Left renal pelvis (tissue), 4 donors: ENCODE data around the gene TRAF1. TPM values are rescaled to one million over a fixed set of nuclear protein-coding genes. Genes with fewer than 3 reads are reported as not detected.

ENCODE experiments used
- DNase-seq, 4 donors: peaks; one replicate each; pipeline ENCODE4 v3.0.0-alpha.2; 2013; ENCODE audit warnings: low read depth in 4 of 4, low spot score in 3 of 4
- polyA plus RNA-seq, 4 donors: library from polyadenylated mRNA; unstranded; fragments of 120-200 nt; gene quantifications; one replicate each; pipeline ENCODE4 v1.2.1, GENCODE V29; 2013; ENCODE audit not compliant: insufficient read length in 4 of 4

The TRAF1 gene
- polyA plus RNA-seq, 4 donors, result 4.4 to 7.3 (median 5.8) TPM

GRCh38 chr9:120891245-120891883 is 35.2 kb downstream of the TRAF1 start:
- DNase-seq, result no peak

- DNase-seq, result no peak
These were observed 36.0 kb downstream of the TRAF1 start for GRCh38 chr9:120890320-120891244.

- DNase-seq, result no peak
These were observed 36.9 kb downstream of the TRAF1 start for GRCh38 chr9:120889606-120890271.

GRCh38 chr9:120888626-120889025 is 38.0 kb downstream of the TRAF1 start:
- DNase-seq, result no peak

- no peak for DNase-seq
These were observed 40.1 kb downstream of the TRAF1 start for GRCh38 chr9:120886490-120886967.

- DNase-seq, result no peak
These were observed 40.6 kb downstream of the TRAF1 start for GRCh38 chr9:120885958-120886357.

- DNase-seq, result no peak
These were observed 41.1 kb downstream of the TRAF1 start for GRCh38 chr9:120885457-120885856.

GRCh38 chr9:120883608-120883996 is 43.0 kb downstream of the TRAF1 start:
- no peak for DNase-seq

GRCh38 chr9:120882935-120883607 is 43.5 kb downstream of the TRAF1 start:
- DNase-seq, result no peak

- DNase-seq, result no peak
These were observed 47.1 kb downstream of the TRAF1 start for GRCh38 chr9:120879446-120879845.

- no peak for DNase-seq
These were observed 48.1 kb downstream of the TRAF1 start for GRCh38 chr9:120878188-120879130.

- DNase-seq, result no peak
These were observed 49.1 kb downstream of the TRAF1 start for GRCh38 chr9:120877276-120878034.

GRCh38 chr9:120876842-120877240 is 49.8 kb downstream of the TRAF1 start, which contains the start of gene PHF19:
PHF19 (minus strand) TSS chr9:120877188; CDS start chr9:120874741, 2,447 bp downstream.
- no peak for DNase-seq

- DNase-seq, result no peak
These were observed 50.4 kb downstream of the TRAF1 start for GRCh38 chr9:120875954-120876841.

- DNase-seq, result no peak
These were observed 51.0 kb downstream of the TRAF1 start for GRCh38 chr9:120875643-120875953.

- DNase-seq, result no peak
These were observed 51.4 kb downstream of the TRAF1 start for GRCh38 chr9:120875195-120875565.

GRCh38 chr9:120874226-120875194 is 52.1 kb downstream of the TRAF1 start:
- DNase-seq, result no peak
